SK-N-SH treated with all-trans-retinoic acid at 6 μM for 48 hours (cell line): Measurements from ENCODE around the gene SNCG.

ENCODE experiments used
- ARNTL ChIP-seq: fragments of 450-650 bp; formaldehyde crosslinking; IDR thresholded peaks from 2 replicates; pipeline ENCODE4 v1.5.0; 2020; ENCODE audit warnings: low read depth, mild to moderate bottlenecking, moderate library complexity, borderline replicate concordance
- BACH2 ChIP-seq: fragments of 250-450 bp; sonication (Bioruptor Pico); IDR thresholded peaks from 2 replicates; pipeline ENCODE4 v1.9.0; 2021; ENCODE audit warnings: mild to moderate bottlenecking, borderline replicate concordance
- CREB5 ChIP-seq: fragments of 250-450 bp; sonication (Bioruptor Pico); IDR thresholded peaks from 2 replicates; pipeline ENCODE4 v1.5.1; 2020; ENCODE audit warnings: low read depth, mild to moderate bottlenecking, moderate library complexity
- ISL1 ChIP-seq: fragments of 250-450 bp; sonication (Bioruptor Pico); IDR thresholded peaks from 2 replicates; pipeline ENCODE4 v2.1.2; 2022; ENCODE audit warnings: mild to moderate bottlenecking, moderate library complexity
- PATZ1 ChIP-seq: fragments of 250-450 bp; sonication (Bioruptor Pico); IDR thresholded peaks from 2 replicates; pipeline ENCODE4 v1.8.0; 2020; ENCODE audit warnings: mild to moderate bottlenecking, moderate library complexity, borderline replicate concordance
- PPARA ChIP-seq: fragments of 250-450 bp; sonication (Bioruptor Pico); IDR thresholded peaks from 2 replicates; pipeline ENCODE4 v1.5.0; 2020; ENCODE audit warnings: mild to moderate bottlenecking, borderline replicate concordance
- RARB ChIP-seq: fragments of 250-450 bp; sonication (Bioruptor Pico); IDR thresholded peaks from 2 replicates; pipeline ENCODE4 v1.8.0; 2021; ENCODE audit warnings: mild to moderate bottlenecking, moderate library complexity
- TCF4 ChIP-seq: fragments of 250-450 bp; sonication (Bioruptor Pico); IDR thresholded peaks from 2 replicates; pipeline ENCODE4 v1.8.0; 2021; ENCODE audit warnings: mild to moderate bottlenecking, moderate library complexity, borderline replicate concordance
- ZFP3 ChIP-seq: fragments of 250-450 bp; sonication (Bioruptor Pico); IDR thresholded peaks from 2 replicates; pipeline ENCODE4 v1.5.0; 2020; ENCODE audit warnings: mild to moderate bottlenecking, moderate library complexity
- ZFP30 ChIP-seq: fragments of 450-650 bp; formaldehyde crosslinking; IDR thresholded peaks from 2 replicates; pipeline ENCODE4 v1.5.0; 2022; ENCODE audit warnings: mild to moderate bottlenecking, moderate library complexity
- ZNF565 ChIP-seq: fragments of 450-650 bp; formaldehyde crosslinking; conservative IDR thresholded peaks from 2 replicates; pipeline ENCODE4 v1.5.0; 2020; ENCODE audit warnings: low read depth, mild to moderate bottlenecking, moderate library complexity

GRCh38 chr10:86974484-86974883 is 16.1 kb downstream of the SNCG start:
- TF ChIP-seq TCF4 (CRISPR knock-in tag) (no peak), RARB (no peak), ZFP3 (no peak), CREB5 (CRISPR knock-in tag) (no peak), ISL1 (CRISPR knock-in tag) (no peak), ARNTL (CRISPR knock-in tag) (no peak), BACH2 (CRISPR knock-in tag) (no peak), PPARA (CRISPR knock-in tag) (no peak), PATZ1 (no peak), ZNF565 (no peak), ZFP30 (CRISPR knock-in tag) (no peak)
